K562 (cell line): ENCODE measurements around the gene SPDYE3. TPM values are rescaled to one million over a fixed set of nuclear protein-coding genes. Genes with fewer than 3 reads are reported as not detected.
"Not testable (repeated sequence)": the region's sequence is repeated elsewhere in the genome, so short reads cannot be mapped to it uniquely, and the experiment has no call there.

ENCODE experiments used
- ATAC-seq: fragments of 200-7000 bp; cut with Tn5 transposase; 3 replicates; pipeline ENCODE4 v1.9.1; 2020; ENCODE audit warnings: moderate library complexity
- BruUV-seq: library from RNA; stranded (reverse); fragments of 400-500 nt; replicated peaks from 2 replicates; lab custom pipeline; 2021; lab: Mats Ljungman, UMichigan
- CTCF ChIA-PET: fragments of 300-600 bp; formaldehyde crosslinking; extraction: SDS; loops from one replicate; lab custom pipeline; 2021; ENCODE audit warnings: low intra/inter-chr PET ratio; lab: Yijun Ruan, JAX
- POLR2A ChIA-PET: fragments of 300-600, 350-650 bp; sonication (Branson Sonifier 250); formaldehyde crosslinking; extraction: SDS; loops from one replicate; lab custom pipeline; 2021; ENCODE audit warnings: antibody characterized with exemption, inconsistent platforms; lab: Yijun Ruan, JAX
- DNase-seq, 4 experiments: peaks; one replicate each; pipeline versions ENCODE4 v3.0.0 to v3.0.0-alpha.2; 2011 to 2018; ENCODE audit warnings: low spot score in 3 of 4, mixed read lengths in 3 of 4; ENCODE audit errors: extremely low read depth in 1 of 4
- FAIRE-seq: peaks from 2 replicates; lab custom pipeline; 2011; peaks lifted over from hg19 to GRCh38; lab: Jason Lieb, UNC
- H2AFZ ChIP-seq: 2 replicates; pipeline ENCODE4 v1.6.0; 2011; ENCODE audit warnings: low read depth, low read length, control low read depth, inconsistent platforms
- H3K27ac ChIP-seq: fragments of 200-600 bp; 3 replicates; pipeline ENCODE4 v1.8.0; 2011; ENCODE audit warnings: low read depth, mild to moderate bottlenecking, control low read depth, inconsistent platforms, low read length, moderate library complexity, mixed read lengths; ENCODE audit errors: extremely low read depth
- H3K27me3 ChIP-seq, 2 experiments: fragments of 300-600 bp in 1 of 2; 2 replicates in 1 of 2; 3 replicates in 1 of 2; pipeline versions ENCODE4 v1.6.0 to v1.8.0; 2011; ENCODE audit warnings: inconsistent platforms in 2 of 2, low read length in 2 of 2, mild to moderate bottlenecking in 1 of 2, mixed read lengths in 1 of 2, moderate library complexity in 1 of 2; ENCODE audit not compliant: control insufficient read depth in 2 of 2, insufficient read depth in 2 of 2
- H3K36me3 ChIP-seq: fragments of 300-600 bp; 3 replicates; pipeline ENCODE4 v1.8.0; 2011; ENCODE audit warnings: mild to moderate bottlenecking, low read length, inconsistent platforms; ENCODE audit not compliant: control insufficient read depth, insufficient read depth
- H3K4me1 ChIP-seq, 2 experiments: fragments of 200-600 bp in 1 of 2; replicated peaks in 1 of 2; 2 replicates in 1 of 2; 3 replicates in 1 of 2; pipeline versions ENCODE4 v1.5.1 to v1.8.0; 2011; ENCODE audit warnings: inconsistent platforms in 2 of 2, low read length in 2 of 2, mild to moderate bottlenecking in 1 of 2, mixed read lengths in 1 of 2, moderate library complexity in 1 of 2; ENCODE audit not compliant: control insufficient read depth in 2 of 2, insufficient read depth in 2 of 2
- H3K4me2 ChIP-seq: 2 replicates; pipeline ENCODE4 v1.6.1; 2011; ENCODE audit warnings: low read length, control low read depth, inconsistent platforms, mixed read lengths; ENCODE audit not compliant: insufficient read depth
- H3K4me3 ChIP-seq: fragments of 200-600 bp; sonication (generic), shearing (Covaris generic); 2 replicates; pipeline ENCODE4 v1.5.1; 2016; ENCODE audit warnings: control low read depth, inconsistent platforms
- H3K79me2 ChIP-seq: fragments of 200-600 bp; 3 replicates; pipeline ENCODE4 v1.8.0; 2011; ENCODE audit warnings: low read length, inconsistent platforms; ENCODE audit not compliant: control insufficient read depth, insufficient read depth
- H3K9ac ChIP-seq, 2 experiments: 2 replicates each; pipeline versions ENCODE4 v1.6.0 to v1.6.1; 2011; ENCODE audit warnings: low read depth in 2 of 2, low read length in 2 of 2, control low read depth in 1 of 2, inconsistent platforms in 1 of 2, mild to moderate bottlenecking in 1 of 2, mixed read lengths in 1 of 2; ENCODE audit not compliant: insufficient read depth in 1 of 2
- H3K9me1 ChIP-seq: one replicate; pipeline ENCODE4 v1.6.0; 2011; ENCODE audit warnings: inconsistent platforms, mild to moderate bottlenecking, low read length, moderate library complexity; ENCODE audit not compliant: control insufficient read depth, insufficient read depth
- H3K9me3 ChIP-seq: replicated peaks from 2 replicates; pipeline ENCODE4 v1.5.1; 2011; ENCODE audit warnings: low read depth, low read length, inconsistent platforms; ENCODE audit not compliant: control insufficient read depth, insufficient read depth
- H4K20me1 ChIP-seq: replicated peaks from 2 replicates; pipeline ENCODE4 v1.6.1; 2011; ENCODE audit warnings: low read length, inconsistent platforms, mixed read lengths; ENCODE audit not compliant: control insufficient read depth, insufficient read depth
- PCBP1 ChIP-seq: fragments of 200-400 bp; formaldehyde crosslinking; IDR thresholded peaks from 2 replicates; pipeline ENCODE4 v1.6.1; 2018; ENCODE audit warnings: mild to moderate bottlenecking, low read depth, low read length; ENCODE audit not compliant: poor library complexity, severe bottlenecking
- WGBS: fragments of 100-300 bp; shearing (Covaris generic); methylation state at CpG from one replicate; pipeline ENCODE4 v1.1.6; 2016; ENCODE audit warnings: low coverage, mixed read lengths; ENCODE audit not compliant: insufficient coverage; ENCODE audit errors: missing lambda C conversion rate; 5-methylcytosine and 5-hydroxymethylcytosine counted together
- in situ Hi-C: fragments of 300-500 bp; cut with MboI; formaldehyde crosslinking; loops from 4 replicates; pipeline ENCODE4 v1.15.0; 2018; ENCODE audit warnings: inconsistent platforms, mixed read lengths
- intact Hi-C: fragments of 100-400 bp; cut with micrococcal nuclease; formaldehyde crosslinking; loops from 2 replicates; pipeline ENCODE4 v1.14.2; 2022
- polyA plus RNA-seq, 8 experiments: library from polyadenylated mRNA; depleted of rRNA in 4 of 8; stranded (reverse) in 5 of 8; unstranded in 3 of 8; fragments of >200 nt; fragmentation: Nextera tagmentation in 2 of 8; fragmentation: Illumina TruSeq in 1 of 8; extraction: Ambion mirVana in 2 of 8; extraction: Trizol in 1 of 8; gene quantifications; 2 replicates each; pipeline versions ENCODE4 v1.2.1 to v1.2.3, GENCODE V29; 2011 to 2014; ENCODE audit warnings: inconsistent platforms in 1 of 8, missing spikeins in 1 of 8
- total RNA-seq, 7 experiments: library from RNA; depleted of rRNA in 6 of 7; stranded (reverse); fragments of >200 nt in 6 of 7; fragmentation: Illumina TruSeq in 2 of 7; extraction: Trizol in 2 of 7; gene quantifications; 2 replicates each; pipeline versions ENCODE4 v1.2.1 to v1.2.3, GENCODE V29; 2011 to 2021; ENCODE audit warnings: low replicate concordance in 1 of 7

Gene SPDYE3
- total and polyA plus RNA-seq, 9 of the 15 experiments (the other 6 are each of a cell fraction or from before 2014, with no cell fraction given): 0.04 to 3.3 (median 1.2) TPM; not detected in 6

DNA sequence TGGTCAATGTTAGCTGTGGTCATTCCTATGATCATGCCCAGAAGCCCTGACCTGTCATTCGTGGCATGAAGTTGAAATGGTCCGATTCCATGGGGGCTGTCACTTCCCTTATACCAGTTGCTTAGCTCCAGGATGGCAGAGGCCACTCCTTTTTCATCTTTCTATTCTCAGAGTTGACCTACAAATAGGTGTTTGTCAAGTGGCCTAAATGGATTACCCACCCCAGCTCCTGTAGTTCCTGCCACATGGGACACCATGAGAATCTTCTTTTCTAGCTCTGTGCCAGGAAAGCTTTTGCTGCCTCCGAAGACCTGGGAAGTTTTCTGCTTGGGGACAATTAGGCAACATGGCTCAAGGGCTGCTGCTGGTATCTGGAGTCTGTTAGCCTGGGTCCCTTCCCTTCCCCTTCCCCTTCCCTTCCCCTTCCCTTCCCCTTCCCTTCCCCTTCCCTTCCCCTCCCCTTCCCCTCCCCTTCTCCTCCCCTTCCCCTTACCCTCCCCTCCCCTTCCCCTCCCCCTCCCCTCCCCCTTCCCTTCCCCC, 25.4 kb upstream of the SPDYE3 start:
- WGBS: 73% methylated on average over 3 of the region's 3 CpGs
- POLR2A ChIA-PET, intact Hi-C loops, H3K9ac ChIP-seq, FAIRE-seq, in situ Hi-C loops, BruUV-seq, H3K27ac ChIP-seq, H4K20me1 ChIP-seq, H3K27me3 ChIP-seq, CTCF ChIA-PET, H3K9me1 ChIP-seq, H3K4me1 ChIP-seq, H3K9me3 ChIP-seq, H3K4me3 ChIP-seq, H2AFZ ChIP-seq, H3K4me2 ChIP-seq, DNase-seq, H3K79me2 ChIP-seq, ATAC-seq, H3K36me3 ChIP-seq: not testable (repeated sequence)
- TF ChIP-seq PCBP1: peak; percentile 70

DNA sequence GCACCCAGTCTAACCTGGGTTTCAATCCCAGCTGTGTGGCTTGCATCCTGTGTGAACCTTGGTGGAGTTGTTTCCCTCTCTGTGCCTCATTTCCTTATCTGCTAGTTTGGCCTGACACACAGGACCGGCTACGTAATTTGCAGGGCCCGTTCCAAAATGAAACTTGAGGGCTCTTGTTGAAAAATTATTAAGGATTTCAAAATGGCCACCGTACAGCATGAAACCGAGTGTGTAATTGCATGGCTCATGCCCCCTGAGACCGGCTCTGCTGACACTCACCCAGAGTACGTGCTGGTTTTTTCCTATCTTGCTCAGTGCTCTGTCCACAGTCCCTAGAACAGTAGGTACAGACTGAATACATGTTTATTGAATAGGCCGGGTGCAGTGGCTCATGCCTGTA, 24.4 kb upstream of the SPDYE3 start:
- H3K79me2 ChIP-seq, H3K27ac ChIP-seq, H3K36me3 ChIP-seq, CTCF ChIA-PET, H3K9me1 ChIP-seq, BruUV-seq, intact Hi-C loops, H3K9ac ChIP-seq, H4K20me1 ChIP-seq, in situ Hi-C loops, FAIRE-seq, H2AFZ ChIP-seq, H3K4me3 ChIP-seq, H3K27me3 ChIP-seq, ATAC-seq, H3K9me3 ChIP-seq, H3K4me2 ChIP-seq, H3K4me1 ChIP-seq, DNase-seq: not testable (repeated sequence)
- POLR2A ChIA-PET: interaction anchor here (1.2 kb wide), 1 partner anchor 53 kb away, joined by 3 read pairs; no protein-coding TSS in a partner anchor
- 77% methylated on average over 6 of the region's 8 CpGs for WGBS

DNA sequence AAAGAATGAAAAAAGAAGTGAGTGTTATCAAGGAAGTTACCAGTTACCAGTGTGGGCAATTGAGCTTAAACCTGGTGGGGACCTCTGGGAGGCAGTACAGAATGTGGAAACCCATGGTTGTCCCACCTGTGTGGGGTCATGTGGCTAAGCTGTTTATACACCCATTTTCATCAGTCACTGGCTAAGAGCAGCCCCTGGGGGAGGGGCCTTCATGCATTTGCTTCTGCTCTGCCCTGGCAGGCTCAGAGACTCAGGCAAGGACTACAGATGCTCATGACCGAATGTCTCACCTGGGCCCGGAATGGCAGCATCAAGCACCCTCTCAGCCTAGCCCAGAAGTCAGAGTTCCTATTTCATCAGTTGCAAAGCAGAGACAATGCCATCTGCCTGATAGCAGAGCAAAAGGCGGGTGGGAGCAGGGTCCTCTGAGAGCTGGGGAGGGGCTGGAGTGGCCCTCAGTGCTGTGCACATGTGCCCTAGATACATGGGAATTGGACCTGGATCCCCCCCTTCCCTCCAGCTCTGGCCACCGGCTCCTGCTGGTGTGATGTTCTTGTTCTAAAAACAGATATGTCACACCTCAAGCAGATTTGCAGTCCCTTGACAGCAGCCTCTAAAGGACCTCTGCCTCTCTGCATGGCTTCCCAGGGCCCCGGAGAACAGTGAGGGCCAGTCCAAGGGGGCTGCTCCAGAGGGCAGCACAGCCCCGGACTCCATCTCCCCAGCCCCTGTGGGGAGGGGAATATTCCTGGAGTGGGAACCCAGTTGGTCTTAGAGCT, 20.1 kb upstream of the SPDYE3 start:
- H3K79me2 ChIP-seq, H4K20me1 ChIP-seq, H3K9me1 ChIP-seq, H3K27ac ChIP-seq, FAIRE-seq, H3K4me2 ChIP-seq, H3K27me3 ChIP-seq, CTCF ChIA-PET, H3K4me1 ChIP-seq, H3K9ac ChIP-seq, DNase-seq, H3K36me3 ChIP-seq, BruUV-seq, intact Hi-C loops, H3K4me3 ChIP-seq, H2AFZ ChIP-seq, in situ Hi-C loops, H3K9me3 ChIP-seq: not testable (repeated sequence)
- WGBS: 83% methylated on average over 6 of the region's 6 CpGs
- POLR2A ChIA-PET: interaction anchor here (1.0 kb wide), 1 partner anchor 12 kb away, joined by 3 read pairs; no protein-coding TSS in a partner anchor
- ATAC-seq: peak; percentile 32
